GM12801 (cell line): ENCODE measurements around the gene MARCHF4.

Experiments used
- TF ChIP-seq, protein P1 (sequence below): IDR thresholded peaks from one replicate; pipeline ENCODE4 v1.5.1; 2011; ENCODE audit warnings: control low read depth; ENCODE audit not compliant: insufficient read length; ENCODE audit errors: extremely low read depth

MARCHF4 gene

GRCh38 chr2:216370961-216371712 lies 1.1 kb downstream of the MARCHF4 start:
- TF ChIP-seq, protein P1, sequence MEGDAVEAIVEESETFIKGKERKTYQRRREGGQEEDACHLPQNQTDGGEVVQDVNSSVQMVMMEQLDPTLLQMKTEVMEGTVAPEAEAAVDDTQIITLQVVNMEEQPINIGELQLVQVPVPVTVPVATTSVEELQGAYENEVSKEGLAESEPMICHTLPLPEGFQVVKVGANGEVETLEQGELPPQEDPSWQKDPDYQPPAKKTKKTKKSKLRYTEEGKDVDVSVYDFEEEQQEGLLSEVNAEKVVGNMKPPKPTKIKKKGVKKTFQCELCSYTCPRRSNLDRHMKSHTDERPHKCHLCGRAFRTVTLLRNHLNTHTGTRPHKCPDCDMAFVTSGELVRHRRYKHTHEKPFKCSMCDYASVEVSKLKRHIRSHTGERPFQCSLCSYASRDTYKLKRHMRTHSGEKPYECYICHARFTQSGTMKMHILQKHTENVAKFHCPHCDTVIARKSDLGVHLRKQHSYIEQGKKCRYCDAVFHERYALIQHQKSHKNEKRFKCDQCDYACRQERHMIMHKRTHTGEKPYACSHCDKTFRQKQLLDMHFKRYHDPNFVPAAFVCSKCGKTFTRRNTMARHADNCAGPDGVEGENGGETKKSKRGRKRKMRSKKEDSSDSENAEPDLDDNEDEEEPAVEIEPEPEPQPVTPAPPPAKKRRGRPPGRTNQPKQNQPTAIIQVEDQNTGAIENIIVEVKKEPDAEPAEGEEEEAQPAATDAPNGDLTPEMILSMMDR: no peak

- TF ChIP-seq, protein P1: no peak
These were observed 2.5 kb downstream of the MARCHF4 start for GRCh38 chr2:216369821-216370220.

- TF ChIP-seq, protein P1: no peak
These were observed 5.4 kb downstream of the MARCHF4 start for GRCh38 chr2:216366777-216367471.

- TF ChIP-seq, protein P1: no peak
These were observed 6.8 kb downstream of the MARCHF4 start for GRCh38 chr2:216365518-216365917.

DNA sequence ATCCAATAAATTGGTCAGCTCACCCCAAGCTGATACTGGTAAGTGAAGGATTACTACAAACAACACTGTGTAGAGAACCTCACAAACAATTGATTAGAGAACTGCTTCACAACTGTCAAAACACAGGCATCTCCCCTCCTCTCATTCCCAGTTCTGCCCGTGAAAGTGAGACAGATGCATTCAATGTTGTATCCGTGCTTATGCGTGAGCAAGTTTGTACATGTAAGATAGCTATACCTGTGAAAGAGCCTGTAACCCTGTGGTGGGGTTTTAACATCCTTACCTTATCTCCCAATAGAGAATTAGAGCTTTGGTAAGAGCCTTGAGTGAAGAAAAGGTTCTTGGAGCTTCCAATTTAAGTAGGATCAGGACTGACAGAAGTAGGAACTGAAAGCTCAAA lies 9.1 kb downstream of the MARCHF4 start:
- TF ChIP-seq, protein P1: no peak

DNA sequence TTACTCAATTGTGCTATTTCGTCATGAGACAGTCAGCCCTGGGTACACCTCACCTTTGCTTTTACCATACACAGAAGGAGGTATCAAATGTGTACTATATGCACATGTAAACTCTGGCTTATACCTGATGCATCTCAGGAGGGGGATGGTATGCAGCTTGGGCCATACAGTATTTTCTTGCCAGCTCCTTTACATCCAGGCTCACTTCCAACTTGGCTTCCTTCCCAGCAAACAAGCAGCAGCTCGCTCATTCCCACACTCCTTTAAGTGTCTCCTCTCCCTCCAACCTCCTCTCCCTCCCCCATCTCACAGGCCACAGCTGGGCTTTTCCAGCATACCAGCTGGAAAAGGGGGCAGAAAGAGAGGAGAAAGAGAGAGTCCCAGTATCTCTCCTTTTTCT lies 9.6 kb downstream of the MARCHF4 start:
- TF ChIP-seq, protein P1: no peak

DNA sequence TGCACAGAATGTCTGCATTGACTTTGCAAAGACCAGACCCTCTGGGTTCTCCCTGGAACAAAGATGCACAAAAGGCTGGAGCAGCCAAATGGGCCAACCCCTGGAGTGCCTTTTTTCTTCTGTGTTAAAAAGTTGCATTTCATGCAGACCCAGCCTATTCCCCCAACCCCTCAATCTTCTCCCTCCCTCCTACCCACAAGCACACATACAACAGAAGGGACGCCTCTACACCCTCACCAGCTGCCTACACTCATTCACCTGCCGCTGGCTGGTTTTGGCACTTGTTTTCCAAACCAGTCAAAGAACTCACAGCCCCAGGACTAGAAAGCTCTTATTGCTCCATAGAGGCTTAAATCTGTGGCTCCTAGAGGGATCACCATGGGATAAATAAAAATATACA lies 16.6 kb downstream of the MARCHF4 start:
- TF ChIP-seq, protein P1: no peak
